ENCODE data around the gene NTN5. TPM values are rescaled to one million over a fixed set of nuclear protein-coding genes. Genes with fewer than 3 reads are reported as not detected.
"Not testable (repeated sequence)": the region's sequence is repeated elsewhere in the genome, so short reads cannot be mapped to it uniquely, and the experiment has no call there.

The NTN5 gene
- total and polyA plus RNA-seq, 2 donors from 2014 or later, result 0.52 to 0.85 TPM

- Histone ChIP-seq H3K4me3 (ENCODE audit: low read length in 3 of 3) (no peak overlapping the region), H3K9ac (ENCODE audit: low read length in 3 of 3) (no peak overlapping the region), H3K27me3 (ENCODE audit: control insufficient read depth, insufficient read depth, low read length) (no peaks in the 10 kb centered on the region), H3K27ac (ENCODE audit: low read depth in 2 of 2, low read length in 2 of 2) (no peak overlapping the region), H3K36me3 (ENCODE audit: control insufficient read depth in 2 of 3, insufficient read depth in 3 of 3, low read length in 3 of 3) (no peaks in the 10 kb centered on the region), H3K4me1 (ENCODE audit: control insufficient read depth in 2 of 3, insufficient read depth in 2 of 3, low read depth in 1 of 3, low read length in 3 of 3) (no peaks in the 10 kb centered on the region), H3K9me3 (ENCODE audit: control insufficient read depth in 2 of 3, insufficient read depth in 1 of 3, low read length in 3 of 3) (no peaks in the 10 kb centered on the region)
- TF ChIP-seq CTCF (IDR thresholded peaks at IDR 0.05; ENCODE audit: borderline replicate concordance, extremely low read depth, insufficient read depth), result no peak
- DNase-seq (peak in 1 of 5 donors; percentile 53), FAIRE-seq (no peak)
- intact Hi-C loops (cut with DNase I), result no loop called here
Observed at GRCh38 chr19:48689449-48689848, 16.6 kb upstream of the NTN5 start.

- no peak for TF ChIP-seq CTCF (IDR thresholded peaks at IDR 0.05; ENCODE audit: borderline replicate concordance, extremely low read depth, insufficient read depth)
- H3K9me3 ChIP-seq (ENCODE audit: control insufficient read depth in 2 of 3, insufficient read depth in 1 of 3, low read length in 3 of 3), result no peaks in the 10 kb centered on the region
- intact Hi-C loops (cut with DNase I), result no loop called here
- H3K4me1 ChIP-seq (ENCODE audit: control insufficient read depth in 2 of 3, insufficient read depth in 2 of 3, low read depth in 1 of 3, low read length in 3 of 3), result no peaks in the 10 kb centered on the region
- DNase-seq (no peak), FAIRE-seq (no peak)
- H3K36me3 ChIP-seq (ENCODE audit: control insufficient read depth in 2 of 3, insufficient read depth in 3 of 3, low read length in 3 of 3), result no peaks in the 10 kb centered on the region
- H3K4me3 ChIP-seq (ENCODE audit: low read length in 3 of 3), result no peak overlapping the region
- no peak overlapping the region for H3K27ac ChIP-seq (ENCODE audit: low read depth in 2 of 2, low read length in 2 of 2)
- H3K27me3 ChIP-seq (ENCODE audit: control insufficient read depth, insufficient read depth, low read length), result no peaks in the 10 kb centered on the region
- H3K9ac ChIP-seq (ENCODE audit: low read length in 3 of 3), result no peak overlapping the region
Observed at GRCh38 chr19:48687776-48688175, 15.0 kb upstream of the NTN5 start.

- H3K4me3 ChIP-seq (ENCODE audit: low read length in 3 of 3); H3K27me3 ChIP-seq (ENCODE audit: control insufficient read depth, insufficient read depth, low read length); FAIRE-seq; H3K9ac ChIP-seq (ENCODE audit: low read length in 3 of 3); H3K9me3 ChIP-seq (ENCODE audit: control insufficient read depth in 2 of 3, insufficient read depth in 1 of 3, low read length in 3 of 3); H3K27ac ChIP-seq (ENCODE audit: low read depth in 2 of 2, low read length in 2 of 2); H3K36me3 ChIP-seq (ENCODE audit: control insufficient read depth in 2 of 3, insufficient read depth in 3 of 3, low read length in 3 of 3); H3K4me1 ChIP-seq (ENCODE audit: control insufficient read depth in 2 of 3, insufficient read depth in 2 of 3, low read depth in 1 of 3, low read length in 3 of 3); DNase-seq; intact Hi-C loops (cut with DNase I): not testable (repeated sequence)
Observed at GRCh38 chr19:48686637-48687036, 13.8 kb upstream of the NTN5 start.

- H3K27ac ChIP-seq (ENCODE audit: low read depth in 2 of 2, low read length in 2 of 2), result no peak overlapping the region
- H3K27me3 ChIP-seq (ENCODE audit: control insufficient read depth, insufficient read depth, low read length), result no peaks in the 10 kb centered on the region
- no peak overlapping the region for H3K9ac ChIP-seq (ENCODE audit: low read length in 3 of 3)
- H3K4me1 ChIP-seq (ENCODE audit: control insufficient read depth in 2 of 3, insufficient read depth in 2 of 3, low read depth in 1 of 3, low read length in 3 of 3), result no peaks in the 10 kb centered on the region
- H3K4me3 ChIP-seq (ENCODE audit: low read length in 3 of 3), result no peak overlapping the region
- DNase-seq (no peak), FAIRE-seq (no peak)
- H3K9me3 ChIP-seq (ENCODE audit: control insufficient read depth in 2 of 3, insufficient read depth in 1 of 3, low read length in 3 of 3), result no peaks in the 10 kb centered on the region
- intact Hi-C loops (cut with DNase I), result no loop called here
- TF ChIP-seq CTCF (IDR thresholded peaks at IDR 0.05; ENCODE audit: borderline replicate concordance, extremely low read depth, insufficient read depth), result no peak
- H3K36me3 ChIP-seq (ENCODE audit: control insufficient read depth in 2 of 3, insufficient read depth in 3 of 3, low read length in 3 of 3), result no peaks in the 10 kb centered on the region
Observed at GRCh38 chr19:48686088-48686487, 13.3 kb upstream of the NTN5 start.

Measured in kidney (tissue), 14 donors.